ENCODE data around the gene ST8SIA1.

DNA sequence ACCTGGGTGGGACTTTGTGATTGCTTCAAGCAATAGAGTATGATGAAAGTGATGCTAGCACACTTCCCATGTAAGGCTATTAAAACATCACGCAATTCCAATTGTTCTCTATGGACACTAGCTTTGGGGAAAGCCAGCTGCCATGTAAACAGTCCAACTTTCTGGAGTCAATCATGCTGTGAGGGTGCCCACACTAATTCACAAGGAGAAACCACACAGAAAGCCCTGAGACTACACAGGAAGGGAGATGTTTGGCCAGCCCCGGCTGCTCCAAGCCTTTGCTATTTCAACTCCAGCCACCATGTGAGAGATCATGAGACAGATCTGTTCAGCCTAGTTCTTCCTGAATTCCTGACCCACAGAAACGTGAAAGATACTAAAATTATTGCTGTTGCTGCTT, 96.3 kb downstream of the ST8SIA1 start:
- TF ChIP-seq, protein P1, sequence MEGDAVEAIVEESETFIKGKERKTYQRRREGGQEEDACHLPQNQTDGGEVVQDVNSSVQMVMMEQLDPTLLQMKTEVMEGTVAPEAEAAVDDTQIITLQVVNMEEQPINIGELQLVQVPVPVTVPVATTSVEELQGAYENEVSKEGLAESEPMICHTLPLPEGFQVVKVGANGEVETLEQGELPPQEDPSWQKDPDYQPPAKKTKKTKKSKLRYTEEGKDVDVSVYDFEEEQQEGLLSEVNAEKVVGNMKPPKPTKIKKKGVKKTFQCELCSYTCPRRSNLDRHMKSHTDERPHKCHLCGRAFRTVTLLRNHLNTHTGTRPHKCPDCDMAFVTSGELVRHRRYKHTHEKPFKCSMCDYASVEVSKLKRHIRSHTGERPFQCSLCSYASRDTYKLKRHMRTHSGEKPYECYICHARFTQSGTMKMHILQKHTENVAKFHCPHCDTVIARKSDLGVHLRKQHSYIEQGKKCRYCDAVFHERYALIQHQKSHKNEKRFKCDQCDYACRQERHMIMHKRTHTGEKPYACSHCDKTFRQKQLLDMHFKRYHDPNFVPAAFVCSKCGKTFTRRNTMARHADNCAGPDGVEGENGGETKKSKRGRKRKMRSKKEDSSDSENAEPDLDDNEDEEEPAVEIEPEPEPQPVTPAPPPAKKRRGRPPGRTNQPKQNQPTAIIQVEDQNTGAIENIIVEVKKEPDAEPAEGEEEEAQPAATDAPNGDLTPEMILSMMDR (IDR thresholded peaks at IDR 0.05): no peak
- TF ChIP-seq POLR2A (IDR thresholded peaks at IDR 0.05) (no peak), POLR2AphosphoS5 (IDR thresholded peaks at IDR 0.05) (no peak)
